Activated CD8-positive, alpha-beta T cell treated with anti-CD3 and anti-CD28 coated beads for 36 hours (primary cell): ENCODE data around the gene RAB15. TPM values are rescaled to one million over a fixed set of nuclear protein-coding genes. Genes with fewer than 3 reads are reported as not detected.

Experiments used
- ATAC-seq: fragments of 200-7000 bp; cut with Tn5 transposase; one replicate; pipeline ENCODE4 v1.10.0; 2021; ENCODE audit warnings: mild to moderate bottlenecking, moderate library complexity
- CTCF ChIA-PET: fragments of 350-600 bp; sonication (Branson Sonifier 250); formaldehyde crosslinking; loops from one replicate; lab custom pipeline; 2021; ENCODE audit warnings: antibody characterized with exemption; lab: Charles Lee
- POLR2A ChIA-PET: fragments of 350-600 bp; sonication (Branson Sonifier 250); formaldehyde crosslinking; loops from one replicate; lab custom pipeline; 2021; ENCODE audit warnings: antibody characterized with exemption; lab: Charles Lee
- DNase-seq: peaks from one replicate; pipeline ENCODE4 v3.0.0-alpha.2; 2020
- H3K27ac Mint-ChIP-seq: one replicate; pipeline ENCODE4 v1.8.0; 2021; ENCODE audit warnings: mild to moderate bottlenecking, mixed read lengths
- H3K27me3 Mint-ChIP-seq: one replicate; pipeline ENCODE4 v1.8.0; 2021; ENCODE audit warnings: mixed read lengths
- H3K36me3 Mint-ChIP-seq: one replicate; pipeline ENCODE4 v1.8.0; 2021; ENCODE audit warnings: low read depth, mixed read lengths
- H3K4me1 Mint-ChIP-seq: one replicate; pipeline ENCODE4 v1.8.0; 2021; ENCODE audit warnings: low read depth, mixed read lengths
- H3K4me3 Mint-ChIP-seq: one replicate; pipeline ENCODE4 v1.8.0; 2021; ENCODE audit warnings: mild to moderate bottlenecking, moderate library complexity, mixed read lengths
- H3K9me3 Mint-ChIP-seq: one replicate; pipeline ENCODE4 v1.8.0; 2021; ENCODE audit warnings: mixed read lengths
- CTCF ChIP-seq: fragments of 200-600 bp; IDR thresholded peaks from one replicate; pipeline ENCODE4 v1.8.0; 2022; ENCODE audit warnings: antibody characterized with exemption, mild to moderate bottlenecking
- intact Hi-C: fragments of 100-400 bp; cut with micrococcal nuclease; formaldehyde crosslinking; loops from one replicate; pipeline ENCODE4 v1.10.0; 2022
- total RNA-seq, 2 experiments: library from RNA; stranded (reverse); gene quantifications; one replicate each; pipeline ENCODE4 v1.2.3, GENCODE V29; 2021

RAB15 gene
- total RNA-seq, 2 experiments from 2014 or later = 2.1 to 2.3 TPM

GRCh38 chr14:64938972-64939816 lies 32.9 kb downstream of the RAB15 start:
- Mint-ChIP-seq H3K4me1 (peaks cover 65% of the 10 kb centered on the region), H3K27ac (no peak overlapping the region), H3K27me3 (no peaks in the 10 kb centered on the region), H3K36me3 (peaks cover 40% of the 10 kb centered on the region), H3K4me3 (no peak overlapping the region), H3K9me3 (no peaks in the 10 kb centered on the region)
- TF ChIP-seq CTCF = no peak
- no peak for ATAC-seq
- DNase-seq = no peak
- ChIA-PET POLR2A (interaction anchor here (0.9 kb wide), 1 partner anchor 11 kb away, joined by 3 read pairs; no protein-coding TSS in a partner anchor), CTCF (interaction anchor here (0.7 to 1.6 kb wide), 3 partner anchors 14 to 28 kb away, joined by 3 to 6 read pairs (median 4); no protein-coding TSS in a partner anchor)
- intact Hi-C loops = no loop called here

- H3K36me3 Mint-ChIP-seq = peaks cover 36% of the 10 kb centered on the region
- H3K9me3 Mint-ChIP-seq = no peaks in the 10 kb centered on the region
- H3K4me1 Mint-ChIP-seq = peaks cover 51% of the 10 kb centered on the region
- ChIA-PET POLR2A (no interaction called here), CTCF (interaction anchor here (1.2 kb wide), 1 partner anchor 46 kb away, joined by 3 read pairs; no protein-coding TSS in a partner anchor)
- DNase-seq = no peak
- peak overlapping the region; percentile 35 for H3K27ac Mint-ChIP-seq
- H3K27me3 Mint-ChIP-seq = no peaks in the 10 kb centered on the region
- ATAC-seq = no peak
- TF ChIP-seq CTCF = no peak
- intact Hi-C loops = no loop called here
- no peak overlapping the region for H3K4me3 Mint-ChIP-seq
These were observed 34.3 kb downstream of the RAB15 start for GRCh38 chr14:64937821-64938193.

- Mint-ChIP-seq H3K4me3 (no peak overlapping the region), H3K27me3 (no peaks in the 10 kb centered on the region), H3K27ac (no peak overlapping the region), H3K36me3 (peaks cover 40% of the 10 kb centered on the region), H3K4me1 (peaks cover 48% of the 10 kb centered on the region), H3K9me3 (no peaks in the 10 kb centered on the region)
- CTCF ChIA-PET = interaction anchor here (0.9 to 2.2 kb wide), 5 partner anchors 10 to 114 kb away, joined by 3 to 12 read pairs (median 6); no protein-coding TSS in a partner anchor
- intact Hi-C loops = no loop called here
- no peak for TF ChIP-seq CTCF
- ATAC-seq (peak; percentile 45), DNase-seq (no peak)
- POLR2A ChIA-PET = interaction anchor here (1.0 to 1.4 kb wide), 4 partner anchors 8 to 78 kb away, joined by 3 to 5 read pairs (median 4); partner anchors contain the start of gene CHURC1
These were observed 34.8 kb downstream of the RAB15 start for GRCh38 chr14:64937171-64937820.

- H3K4me3 Mint-ChIP-seq = peak overlapping the region; percentile 14
- H3K27ac Mint-ChIP-seq = peak overlapping the region; percentile 62
- ChIA-PET CTCF (interaction anchor here (0.5 to 2.2 kb wide), 8 partner anchors 8 to 440 kb away, joined by 3 to 12 read pairs (median 3); no protein-coding TSS in a partner anchor), POLR2A (interaction anchor here (1.4 kb wide), 1 partner anchor 21 kb away, joined by 5 read pairs; the partner anchor contains the start of gene CHURC1)
- TF ChIP-seq CTCF = no peak
- ATAC-seq (peak; percentile 64), DNase-seq (no peak)
- H3K4me1 Mint-ChIP-seq = peaks cover 52% of the 10 kb centered on the region
- intact Hi-C loops = no loop called here
- H3K36me3 Mint-ChIP-seq = peaks cover 49% of the 10 kb centered on the region
- no peaks in the 10 kb centered on the region for H3K27me3 Mint-ChIP-seq
- H3K9me3 Mint-ChIP-seq = no peaks in the 10 kb centered on the region
These were observed 36.6 kb downstream of the RAB15 start for GRCh38 chr14:64935508-64935907.
